GM08714 (cell line): ENCODE results near the gene NAA80.
"Not testable (repeated sequence)": the region's sequence is repeated elsewhere in the genome, so short reads cannot be mapped to it uniquely, and the experiment has no call there.

Experiments
- H3K4me3 ChIP-seq: fragments of 200-500 bp; sonication (Bioruptor generic); 2 replicates; pipeline ENCODE4 v1.5.1; 2014; ENCODE audit warnings: mild to moderate bottlenecking, low read length, inconsistent platforms
- ZNF274 ChIP-seq: IDR thresholded peaks from 2 replicates; pipeline ENCODE4 v1.6.1; 2012; ENCODE audit warnings: mild to moderate bottlenecking, low read depth, low read length

NAA80 gene

GRCh38 chr3:50293079-50293801 lies 6.0 kb downstream of the NAA80 start:
- no peak overlapping the region; the same call in 1 of the 2 replicates for H3K4me3 ChIP-seq
- no peak for TF ChIP-seq ZNF274

DNA sequence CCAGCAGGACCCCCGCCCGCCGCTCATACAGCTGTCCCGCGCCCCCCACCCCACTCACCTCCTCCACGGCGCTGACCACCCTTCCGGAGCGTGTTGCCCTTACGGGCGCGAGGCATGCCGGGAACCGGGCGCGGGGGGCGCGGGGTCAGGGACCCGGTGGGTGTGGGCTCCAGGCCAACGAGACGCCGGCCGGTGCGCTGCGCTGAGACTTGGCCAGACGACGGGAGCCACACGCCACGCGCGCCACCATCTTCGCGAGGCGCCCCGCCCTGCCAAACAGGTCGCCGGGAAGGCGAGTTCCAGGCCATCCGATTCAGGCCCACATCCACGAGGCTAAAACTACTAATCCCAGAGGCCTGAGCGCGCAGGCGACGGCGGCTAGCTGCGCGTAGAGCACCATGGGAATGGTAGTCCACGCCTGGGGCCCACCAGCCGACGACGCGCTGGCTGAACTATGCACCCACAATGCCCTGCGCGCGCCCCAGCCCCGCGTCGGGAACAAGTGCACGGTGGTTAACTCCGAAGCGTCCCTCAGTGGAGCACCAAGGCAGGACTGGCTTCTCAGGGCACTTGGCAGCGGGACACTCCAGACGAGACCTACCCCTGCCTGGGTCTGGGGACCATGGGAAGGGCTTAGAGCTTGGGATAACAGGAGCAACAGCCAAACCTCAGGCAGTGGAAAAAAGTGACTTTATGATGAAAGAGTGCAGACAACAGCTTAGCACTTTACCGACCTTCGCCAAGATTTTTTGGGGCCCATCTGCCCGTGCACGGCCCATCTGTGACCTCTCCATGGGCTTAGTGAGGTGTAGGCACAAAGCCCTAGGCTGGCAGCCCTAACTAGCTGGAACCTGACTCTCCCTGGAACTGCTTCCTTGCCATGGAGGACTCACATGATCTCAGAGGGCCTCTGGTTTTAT lies 6.8 kb downstream of the NAA80 start, which contains the start of gene IFRD2:
IFRD2 (minus strand) TSS at position 271 of the 920 bp plus-strand sequence; CDS start at position 116, 155 bp downstream.
- TF ChIP-seq ZNF274, result no peak

DNA sequence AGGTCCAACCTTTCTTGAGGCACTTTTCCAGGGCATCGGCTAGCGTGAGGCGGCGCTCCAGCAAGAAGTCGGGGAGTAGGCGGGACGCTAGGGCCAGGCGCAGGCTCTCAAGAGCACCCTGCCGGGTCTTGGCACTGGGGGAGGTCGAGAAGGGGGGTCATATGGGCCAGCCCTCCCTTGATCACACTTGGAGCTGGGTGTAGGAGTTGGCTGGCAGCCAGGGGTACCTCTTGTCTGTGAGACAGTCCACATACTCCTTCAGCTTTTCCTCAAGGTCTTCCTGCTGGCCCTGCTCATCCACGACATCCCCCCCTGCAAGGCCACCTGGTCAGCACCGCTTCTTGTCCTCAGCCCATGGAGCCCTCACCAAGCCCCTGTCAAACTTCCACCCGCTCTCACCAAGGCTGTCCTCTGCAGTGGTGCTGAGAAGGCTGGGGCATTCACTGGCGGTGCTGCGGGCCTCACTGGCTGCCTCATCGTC lies 9.0 kb downstream of the NAA80 start:
- no peak for TF ChIP-seq ZNF274

More for the DNA sequence above, 6.8 kb downstream of the NAA80 start, which contains the start of gene IFRD2:
- peak within 1 kb of the TSS; percentile 94 for H3K4me3 ChIP-seq

GRCh38 chr3:50289130-50289529 lies 10.1 kb downstream of the NAA80 start:
- no peak overlapping the region for H3K4me3 ChIP-seq
- no peak for TF ChIP-seq ZNF274

More for the DNA sequence above, 9.0 kb downstream of the NAA80 start:
- no peak overlapping the region for H3K4me3 ChIP-seq

DNA sequence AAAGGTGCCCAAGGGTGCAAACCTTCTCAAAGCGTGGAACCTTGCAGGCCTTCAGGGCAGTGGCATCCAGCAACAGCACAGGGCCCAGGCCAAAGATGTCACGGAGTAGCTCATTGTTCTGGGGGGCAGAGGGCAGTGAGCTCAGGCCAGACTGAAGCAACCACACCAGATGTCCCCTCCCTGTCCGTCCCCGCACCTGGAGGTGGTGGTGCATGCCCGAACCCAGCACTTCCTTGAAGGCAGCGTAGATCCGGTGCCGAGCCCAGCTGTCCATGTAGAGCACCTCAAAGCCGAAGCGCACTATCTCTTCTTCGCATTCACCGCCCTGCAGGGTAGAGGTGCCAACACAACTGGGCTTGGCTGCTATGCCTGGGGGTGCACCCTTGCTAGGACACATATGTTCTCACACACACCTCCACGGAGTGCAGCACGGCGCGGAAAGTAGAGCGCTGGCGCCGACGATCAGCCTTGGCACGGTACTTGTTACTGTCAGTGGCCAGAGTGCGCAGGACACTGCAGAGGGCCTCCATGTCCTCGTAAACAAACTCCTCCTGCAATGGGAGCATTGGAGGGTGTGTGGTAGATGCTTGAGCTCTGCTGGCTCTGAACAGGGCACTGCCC lies 10.7 kb downstream of the NAA80 start:
- no peak overlapping the region for H3K4me3 ChIP-seq

DNA sequence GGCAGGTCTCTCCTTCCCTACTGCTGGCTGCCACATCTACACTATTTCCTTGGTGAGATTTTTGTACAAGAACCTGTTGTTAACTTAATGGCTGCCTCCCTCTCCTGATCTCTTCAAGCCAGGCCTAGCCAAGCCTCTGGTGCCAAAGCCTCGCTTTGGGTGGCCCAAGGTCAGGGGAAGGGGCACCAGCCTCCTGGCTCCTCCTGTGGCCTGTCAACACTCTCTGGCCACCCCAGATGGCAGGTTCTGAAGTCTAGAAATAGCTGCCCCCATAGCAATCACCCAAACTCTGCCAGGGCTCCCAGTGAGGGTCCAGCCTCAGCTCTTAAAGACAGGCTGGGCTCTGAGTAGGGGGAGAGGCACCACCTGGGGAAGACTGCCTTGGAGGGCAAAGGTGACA lies 11.9 kb downstream of the NAA80 start:
- TF ChIP-seq ZNF274, result no peak

More for the DNA sequence above, 10.7 kb downstream of the NAA80 start:
- TF ChIP-seq ZNF274, result no peak

DNA sequence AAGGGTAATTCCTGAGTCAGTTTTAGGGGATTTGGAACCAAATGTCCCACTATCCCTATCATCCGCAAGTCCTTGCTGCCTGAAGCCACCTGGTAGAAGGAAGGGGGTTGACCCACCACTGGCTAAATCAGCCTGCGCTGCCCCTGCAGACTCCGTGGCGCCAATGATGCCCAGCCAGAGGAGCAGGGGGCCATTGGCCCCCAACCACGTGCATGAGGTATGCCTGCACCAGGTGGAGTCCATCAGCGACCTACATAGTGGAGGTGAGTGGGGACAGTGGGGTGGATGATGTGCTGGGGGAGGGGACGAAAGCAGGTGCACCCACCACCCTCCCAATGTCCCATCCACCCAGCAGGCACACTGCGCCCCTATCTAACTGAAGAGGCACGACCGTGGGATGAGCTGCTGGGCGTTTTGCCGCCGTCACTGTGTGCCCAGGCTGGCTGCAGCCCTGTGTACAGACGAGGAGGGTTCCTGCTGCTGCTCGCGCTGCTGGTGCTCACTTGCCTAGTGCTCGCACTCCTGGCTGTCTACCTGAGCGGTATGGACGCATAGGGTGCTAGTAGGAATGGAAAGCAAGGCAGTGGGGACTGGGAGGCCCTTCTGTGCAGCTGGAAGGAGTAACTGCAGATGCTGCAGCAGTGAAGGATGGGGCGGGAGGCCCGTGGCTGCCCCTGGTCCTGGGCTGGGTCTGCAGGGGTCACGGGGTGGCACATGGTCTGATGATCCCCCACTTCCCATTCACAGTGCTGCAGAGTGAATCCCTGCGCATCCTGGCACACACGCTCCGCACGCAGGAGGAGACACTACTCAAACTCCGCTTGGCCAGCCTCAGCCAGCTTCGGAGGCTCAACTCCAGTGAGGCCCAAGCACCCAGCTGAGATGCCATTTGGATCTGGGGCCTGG lies 12.6 kb downstream of the NAA80 start:
- H3K4me3 ChIP-seq, result no peak overlapping the region
- TF ChIP-seq ZNF274, result no peak

More for the DNA sequence above, 11.9 kb downstream of the NAA80 start:
- H3K4me3 ChIP-seq, result no peak overlapping the region

GRCh38 chr3:50284121-50284520 lies 15.1 kb downstream of the NAA80 start:
- H3K4me3 ChIP-seq, result not testable (repeated sequence)

GRCh38 chr3:50279255-50280016 lies 19.8 kb downstream of the NAA80 start:
- no peak overlapping the region for H3K4me3 ChIP-seq
- TF ChIP-seq ZNF274, result no peak

- TF ChIP-seq ZNF274, result no peak
- H3K4me3 ChIP-seq, result no peak within 1 kb of the TSS
Measured at GRCh38 chr3:50278880-50279224, 20.4 kb downstream of the NAA80 start, which contains the start of gene LSMEM2. LSMEM2 (plus strand) TSS chr3:50279087; CDS start chr3:50279114, 27 bp downstream.

- TF ChIP-seq ZNF274, result no peak
- H3K4me3 ChIP-seq, result no peak overlapping the region
Measured at GRCh38 chr3:50278123-50278879, 20.9 kb downstream of the NAA80 start.

DNA sequence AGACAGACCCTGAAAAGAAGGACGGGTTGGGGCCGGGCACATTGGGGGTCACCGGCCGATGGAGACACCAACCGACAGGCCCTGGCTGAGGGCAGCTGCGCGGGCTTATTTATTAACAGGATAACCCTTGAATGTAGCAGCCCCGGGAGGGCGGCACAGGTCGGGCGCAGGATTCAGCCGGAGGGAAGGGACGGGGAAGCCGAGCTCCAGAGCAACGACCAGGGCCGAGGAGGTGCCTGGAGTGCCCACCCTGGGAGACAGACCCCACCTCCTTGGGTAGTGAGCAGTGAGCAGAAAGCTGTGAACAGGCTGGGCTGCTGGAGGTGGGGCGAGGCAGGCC lies 22.5 kb downstream of the NAA80 start:
- TF ChIP-seq ZNF274, result no peak
- H3K4me3 ChIP-seq, result no peak overlapping the region
